H9 (cell line): Measurements from ENCODE around the gene ZFPL1. TPM values are rescaled to one million over a fixed set of nuclear protein-coding genes. Genes with fewer than 3 reads are reported as not detected.

Experiments used
- DNase-seq: peaks from one replicate; pipeline ENCODE4 v3.0.0-alpha.2; 2017
- H2AFZ ChIP-seq: one replicate; pipeline ENCODE4 v1.6.1; 2013; ENCODE audit warnings: mild to moderate bottlenecking, low read length, control low read depth, moderate library complexity
- H2AK5ac ChIP-seq: 2 replicates; pipeline ENCODE4 v1.6.1; 2013; ENCODE audit warnings: low read length, control low read depth, mixed read lengths; ENCODE audit not compliant: insufficient read length
- H2BK120ac ChIP-seq: one replicate; pipeline ENCODE4 v1.6.1; 2013; ENCODE audit warnings: low read depth, mild to moderate bottlenecking, low read length, control low read depth, inconsistent platforms; ENCODE audit not compliant: poor library complexity, severe bottlenecking
- H2BK12ac ChIP-seq: 2 replicates; pipeline ENCODE4 v1.6.1; 2013; ENCODE audit warnings: low read length, control low read depth, mixed read lengths, low read depth; ENCODE audit not compliant: insufficient read length
- H2BK15ac ChIP-seq: 2 replicates; pipeline ENCODE4 v1.6.1; 2013; ENCODE audit warnings: low read depth, low read length, control low read depth
- H2BK20ac ChIP-seq: one replicate; pipeline ENCODE4 v1.6.1; 2013; ENCODE audit warnings: low read depth, mild to moderate bottlenecking, low read length, control low read depth, inconsistent platforms; ENCODE audit not compliant: poor library complexity, severe bottlenecking
- H2BK5ac ChIP-seq: 2 replicates; pipeline ENCODE4 v1.6.1; 2013; ENCODE audit warnings: low read length, control low read depth, mixed read lengths; ENCODE audit not compliant: insufficient read length
- H3K14ac ChIP-seq: 2 replicates; pipeline ENCODE4 v1.6.1; 2013; ENCODE audit warnings: low read length, control low read depth; ENCODE audit not compliant: insufficient read depth
- H3K18ac ChIP-seq: 2 replicates; pipeline ENCODE4 v1.6.1; 2013; ENCODE audit warnings: low read depth, mild to moderate bottlenecking, mixed read lengths, low read length, control low read depth; ENCODE audit not compliant: insufficient read length
- H3K23ac ChIP-seq: 2 replicates; pipeline ENCODE4 v1.6.1; 2013; ENCODE audit warnings: low read length, control low read depth, mixed read lengths, low read depth; ENCODE audit not compliant: insufficient read length
- H3K23me2 ChIP-seq: 2 replicates; pipeline ENCODE4 v1.6.1; 2013; ENCODE audit warnings: low read depth, mild to moderate bottlenecking, mixed read lengths, low read length, control low read depth; ENCODE audit not compliant: insufficient read length, poor library complexity, severe bottlenecking
- H3K27ac ChIP-seq: 2 replicates; pipeline ENCODE4 v1.5.1; 2013; ENCODE audit warnings: low read length, control low read depth, mixed read lengths, low read depth; ENCODE audit not compliant: insufficient read length
- H3K27me3 ChIP-seq: 2 replicates; pipeline ENCODE4 v1.6.1; 2013; ENCODE audit warnings: low read length, control low read depth, inconsistent platforms; ENCODE audit not compliant: insufficient read depth
- H3K4ac ChIP-seq: 2 replicates; pipeline ENCODE4 v1.6.1; 2013; ENCODE audit warnings: low read depth, mild to moderate bottlenecking, control low read depth, inconsistent platforms, low read length, moderate library complexity
- H3K4me1 ChIP-seq: 2 replicates; pipeline ENCODE4 v1.6.1; 2013; ENCODE audit warnings: low read length, control low read depth, inconsistent platforms; ENCODE audit not compliant: insufficient read depth
- H3K4me2 ChIP-seq: 2 replicates; pipeline ENCODE4 v1.6.1; 2013; ENCODE audit warnings: low read length, control low read depth, mixed read lengths; ENCODE audit not compliant: insufficient read length, insufficient read depth
- H3K56ac ChIP-seq: 2 replicates; pipeline ENCODE4 v1.6.1; 2013; ENCODE audit warnings: low read depth, mild to moderate bottlenecking, mixed read lengths, low read length, control low read depth; ENCODE audit not compliant: insufficient read length
- H3K79me1 ChIP-seq: 2 replicates; pipeline ENCODE4 v1.6.1; 2013; ENCODE audit warnings: low read depth, mild to moderate bottlenecking, moderate library complexity, low read length, control low read depth, inconsistent platforms; ENCODE audit not compliant: insufficient read depth, poor library complexity, severe bottlenecking
- H3K79me2 ChIP-seq: 2 replicates; pipeline ENCODE4 v1.6.1; 2013; ENCODE audit warnings: low read length, control low read depth, inconsistent platforms; ENCODE audit not compliant: insufficient read depth
- H3K9ac ChIP-seq: 2 replicates; pipeline ENCODE4 v1.6.1; 2013; ENCODE audit warnings: low read length, control low read depth, mixed read lengths; ENCODE audit not compliant: insufficient read length; ENCODE audit errors: extremely low read depth
- H3K9me3 ChIP-seq: one replicate; pipeline ENCODE4 v1.6.1; 2013; ENCODE audit warnings: low read depth, low read length, inconsistent platforms; ENCODE audit not compliant: control insufficient read depth
- H3T11ph ChIP-seq: one replicate; pipeline ENCODE4 v1.6.1; 2013; ENCODE audit warnings: mild to moderate bottlenecking, low read length, control low read depth, inconsistent platforms
- H4K20me1 ChIP-seq: one replicate; pipeline ENCODE4 v1.6.1; 2013; ENCODE audit not compliant: control insufficient read depth, insufficient read length, insufficient read depth
- H4K5ac ChIP-seq: 2 replicates; pipeline ENCODE4 v1.6.1; 2013; ENCODE audit warnings: low read depth, mild to moderate bottlenecking, mixed read lengths, low read length, control low read depth; ENCODE audit not compliant: insufficient read length
- H4K8ac ChIP-seq: replicated peaks from 2 replicates; pipeline ENCODE4 v1.6.1; 2013; ENCODE audit warnings: low read length, control low read depth, mixed read lengths, low read depth; ENCODE audit not compliant: insufficient read length
- H4K91ac ChIP-seq: 2 replicates; pipeline ENCODE4 v1.6.1; 2013; ENCODE audit warnings: low read depth, mild to moderate bottlenecking, moderate library complexity, mixed read lengths, low read length, control low read depth; ENCODE audit not compliant: insufficient read length
- H3K27ac Mint-ChIP-seq, 3 experiments: 2 replicates in 2 of 3; 3 replicates in 1 of 3; pipeline ENCODE4 v1.8.0; 2020 to 2021; ENCODE audit warnings: mixed read lengths in 3 of 3, mild to moderate bottlenecking in 1 of 3, moderate library complexity in 1 of 3
- H3K27me3 Mint-ChIP-seq: 2 replicates; pipeline ENCODE4 v1.8.0; 2021; ENCODE audit warnings: low read depth, mild to moderate bottlenecking, moderate library complexity, mixed read lengths
- H3K36me3 Mint-ChIP-seq, 3 experiments: 2 replicates in 2 of 3; 3 replicates in 1 of 3; pipeline ENCODE4 v1.8.0; 2020 to 2021; ENCODE audit warnings: low read depth in 3 of 3, mixed read lengths in 3 of 3; ENCODE audit not compliant: insufficient read depth in 1 of 3
- H3K4me1 Mint-ChIP-seq, 2 experiments: 2 replicates each; pipeline ENCODE4 v1.8.0; 2020; ENCODE audit warnings: mixed read lengths in 2 of 2
- H3K4me3 Mint-ChIP-seq, 2 experiments: 2 replicates in 1 of 2; 3 replicates in 1 of 2; pipeline ENCODE4 v1.8.0; 2020 to 2021; ENCODE audit warnings: mild to moderate bottlenecking in 2 of 2, mixed read lengths in 2 of 2, moderate library complexity in 1 of 2
- H3K9me3 Mint-ChIP-seq, 2 experiments: 2 replicates in 1 of 2; 3 replicates in 1 of 2; pipeline ENCODE4 v1.8.0; 2020; ENCODE audit warnings: mild to moderate bottlenecking in 2 of 2, mixed read lengths in 2 of 2, moderate library complexity in 1 of 2
- WGBS: extraction: QIAGEN DNeasy Blood & Tissue Kit; methylation state at CpG from one replicate; pipeline ENCODE4 v1.1.7; 2013; ENCODE audit warnings: missing lambda C conversion rate, low lambda C conversion rate, mixed read lengths; ENCODE audit not compliant: insufficient read length; ENCODE audit errors: extremely low coverage; 5-methylcytosine and 5-hydroxymethylcytosine counted together
- total RNA-seq: library from RNA; stranded (reverse); gene quantifications from 2 replicates; pipeline ENCODE4 v1.2.1, GENCODE V29; 2021
- TF ChIP-seq, protein P1 (sequence below): fragments of 200-600 bp; sonication (generic); conservative IDR thresholded peaks from 3 replicates; pipeline ENCODE4 v1.8.0; 2021; ENCODE audit warnings: antibody characterized with exemption, mild to moderate bottlenecking

Gene ZFPL1
- total RNA-seq, 1 experiment from 2014 or later, result 24.2 TPM

DNA sequence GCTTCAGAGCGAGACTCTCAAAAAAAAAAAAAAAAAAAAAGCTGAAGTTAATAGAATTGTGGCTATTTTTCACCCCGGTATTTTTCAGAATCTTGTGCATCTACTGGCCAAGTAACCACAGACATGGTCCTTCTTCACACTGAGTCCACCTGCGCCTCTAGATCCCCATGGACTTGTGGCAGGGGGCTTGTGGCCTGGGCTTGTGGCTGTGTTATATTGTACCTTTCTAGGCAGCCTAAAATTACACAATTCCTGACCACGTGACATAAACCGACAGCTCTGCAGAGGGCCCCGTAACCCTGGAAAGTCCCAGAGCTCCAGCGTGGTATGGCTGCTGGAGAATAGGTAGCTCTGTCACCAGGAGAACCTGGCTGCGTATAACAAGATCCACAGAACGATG is 14.8 kb upstream of the ZFPL1 start:
- H3K4me1 ChIP-seq, result peaks cover 6% of the 10 kb centered on the region; the same call in 1 of the 2 replicates
- no CpG with 5 or more reads among the region's 9 CpGs for WGBS
- H2BK15ac ChIP-seq, result no peak overlapping the region
- no peak overlapping the region for H3K4me2 ChIP-seq
- no peaks in the 10 kb centered on the region for H3K79me1 ChIP-seq
- Mint-ChIP-seq H3K27me3 (no peaks in the 10 kb centered on the region), H3K4me3 (no peak overlapping the region), H3K9me3 (no peaks in the 10 kb centered on the region), H3K4me1 (peaks cover 21 to 31% of the 10 kb centered on the region in 2 experiments), H3K27ac (no peak overlapping the region), H3K36me3 (no peaks in the 10 kb centered on the region)
- no peak overlapping the region for H3K9ac ChIP-seq
- H3T11ph ChIP-seq, result no peak overlapping the region
- H2BK12ac ChIP-seq, result no peak overlapping the region
- no peak overlapping the region for H4K5ac ChIP-seq
- no peaks in the 10 kb centered on the region for H3K9me3 ChIP-seq
- no peak overlapping the region for H3K4ac ChIP-seq
- H2AFZ ChIP-seq, result no peak overlapping the region
- no peaks in the 10 kb centered on the region for H3K79me2 ChIP-seq
- no peak overlapping the region for H3K18ac ChIP-seq
- H3K56ac ChIP-seq, result no peak overlapping the region
- TF ChIP-seq, protein P1, sequence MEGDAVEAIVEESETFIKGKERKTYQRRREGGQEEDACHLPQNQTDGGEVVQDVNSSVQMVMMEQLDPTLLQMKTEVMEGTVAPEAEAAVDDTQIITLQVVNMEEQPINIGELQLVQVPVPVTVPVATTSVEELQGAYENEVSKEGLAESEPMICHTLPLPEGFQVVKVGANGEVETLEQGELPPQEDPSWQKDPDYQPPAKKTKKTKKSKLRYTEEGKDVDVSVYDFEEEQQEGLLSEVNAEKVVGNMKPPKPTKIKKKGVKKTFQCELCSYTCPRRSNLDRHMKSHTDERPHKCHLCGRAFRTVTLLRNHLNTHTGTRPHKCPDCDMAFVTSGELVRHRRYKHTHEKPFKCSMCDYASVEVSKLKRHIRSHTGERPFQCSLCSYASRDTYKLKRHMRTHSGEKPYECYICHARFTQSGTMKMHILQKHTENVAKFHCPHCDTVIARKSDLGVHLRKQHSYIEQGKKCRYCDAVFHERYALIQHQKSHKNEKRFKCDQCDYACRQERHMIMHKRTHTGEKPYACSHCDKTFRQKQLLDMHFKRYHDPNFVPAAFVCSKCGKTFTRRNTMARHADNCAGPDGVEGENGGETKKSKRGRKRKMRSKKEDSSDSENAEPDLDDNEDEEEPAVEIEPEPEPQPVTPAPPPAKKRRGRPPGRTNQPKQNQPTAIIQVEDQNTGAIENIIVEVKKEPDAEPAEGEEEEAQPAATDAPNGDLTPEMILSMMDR, result no peak
- no peak overlapping the region for H3K14ac ChIP-seq
- H3K23me2 ChIP-seq, result no peaks in the 10 kb centered on the region
- no peak overlapping the region for H4K91ac ChIP-seq
- no peak overlapping the region for H4K8ac ChIP-seq
- no peak overlapping the region for H3K23ac ChIP-seq
- no peak overlapping the region for H2BK5ac ChIP-seq
- no peak overlapping the region for H3K27ac ChIP-seq
- H2BK120ac ChIP-seq, result no peak overlapping the region
- H2BK20ac ChIP-seq, result no peak overlapping the region
- no peak overlapping the region for H2AK5ac ChIP-seq
- no peak for DNase-seq
- H4K20me1 ChIP-seq, result no peaks in the 10 kb centered on the region
- no peaks in the 10 kb centered on the region for H3K27me3 ChIP-seq
